Measurements from ENCODE around the gene MACROD2.

GRCh38 chr20:14220986-14221385 lies 225.7 kb downstream of the MACROD2 start:
- TF ChIP-seq POLR2A (IDR thresholded peaks at IDR 0.05): no peak
- TF ChIP-seq, protein P1, sequence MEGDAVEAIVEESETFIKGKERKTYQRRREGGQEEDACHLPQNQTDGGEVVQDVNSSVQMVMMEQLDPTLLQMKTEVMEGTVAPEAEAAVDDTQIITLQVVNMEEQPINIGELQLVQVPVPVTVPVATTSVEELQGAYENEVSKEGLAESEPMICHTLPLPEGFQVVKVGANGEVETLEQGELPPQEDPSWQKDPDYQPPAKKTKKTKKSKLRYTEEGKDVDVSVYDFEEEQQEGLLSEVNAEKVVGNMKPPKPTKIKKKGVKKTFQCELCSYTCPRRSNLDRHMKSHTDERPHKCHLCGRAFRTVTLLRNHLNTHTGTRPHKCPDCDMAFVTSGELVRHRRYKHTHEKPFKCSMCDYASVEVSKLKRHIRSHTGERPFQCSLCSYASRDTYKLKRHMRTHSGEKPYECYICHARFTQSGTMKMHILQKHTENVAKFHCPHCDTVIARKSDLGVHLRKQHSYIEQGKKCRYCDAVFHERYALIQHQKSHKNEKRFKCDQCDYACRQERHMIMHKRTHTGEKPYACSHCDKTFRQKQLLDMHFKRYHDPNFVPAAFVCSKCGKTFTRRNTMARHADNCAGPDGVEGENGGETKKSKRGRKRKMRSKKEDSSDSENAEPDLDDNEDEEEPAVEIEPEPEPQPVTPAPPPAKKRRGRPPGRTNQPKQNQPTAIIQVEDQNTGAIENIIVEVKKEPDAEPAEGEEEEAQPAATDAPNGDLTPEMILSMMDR (IDR thresholded peaks at IDR 0.05): no peak
